GM23338 (cell line): ENCODE data around the gene FOXL1. TPM values are rescaled to one million over a fixed set of nuclear protein-coding genes. Genes with fewer than 3 reads are reported as not detected.

ENCODE experiments used
- ATAC-seq: fragments of 200-7000 bp; cut with Tn5 transposase; 3 replicates; pipeline ENCODE4 v1.9.1; 2020
- DNase-seq: peaks from one replicate; pipeline ENCODE4 v3.0.0-alpha.2; 2015; ENCODE audit warnings: low spot score
- H2AFZ ChIP-seq: fragments of 200-600 bp; sonication (generic); 2 replicates; pipeline ENCODE4 v1.8.0; 2016; ENCODE audit warnings: antibody characterized with exemption, mild to moderate bottlenecking, moderate library complexity
- H3F3A ChIP-seq: fragments of 200-600 bp; sonication (generic); replicated peaks from 2 replicates; pipeline ENCODE4 v1.8.0; 2017; ENCODE audit warnings: antibody characterized with exemption, mixed run types, low read depth
- H3K27ac ChIP-seq: fragments of 200-600 bp; sonication (generic); 2 replicates; pipeline ENCODE4 v1.6.1; 2016; ENCODE audit warnings: low read depth
- H3K27me3 ChIP-seq: fragments of 200-600 bp; sonication (generic); 2 replicates; pipeline ENCODE4 v1.8.0; 2016; ENCODE audit warnings: mild to moderate bottlenecking, mixed run types, moderate library complexity; ENCODE audit not compliant: insufficient read depth
- H3K36me3 ChIP-seq: fragments of 200-600 bp; sonication (generic); 2 replicates; pipeline ENCODE4 v1.8.0; 2016; ENCODE audit warnings: mild to moderate bottlenecking; ENCODE audit not compliant: insufficient read depth
- H3K4me1 ChIP-seq: fragments of 200-600 bp; sonication (generic); 2 replicates; pipeline ENCODE4 v1.8.0; 2016; ENCODE audit warnings: mild to moderate bottlenecking, moderate library complexity; ENCODE audit not compliant: insufficient read depth
- H3K4me2 ChIP-seq: fragments of 200-600 bp; sonication (generic); 2 replicates; pipeline ENCODE4 v1.7.1; 2017; ENCODE audit warnings: mixed run types
- H3K4me3 ChIP-seq: fragments of 200-600 bp; sonication (generic); 2 replicates; pipeline ENCODE4 v1.6.1; 2016; ENCODE audit warnings: mixed run types
- H3K79me2 ChIP-seq: fragments of 200-600 bp; sonication (generic); replicated peaks from 2 replicates; pipeline ENCODE4 v1.8.0; 2017; ENCODE audit warnings: mild to moderate bottlenecking; ENCODE audit not compliant: insufficient read depth
- H3K9me2 ChIP-seq: fragments of 200-600 bp; sonication (generic); 2 replicates; pipeline ENCODE4 v1.8.0; 2017; ENCODE audit not compliant: insufficient read depth
- H4K20me1 ChIP-seq: fragments of 200-600 bp; sonication (generic); replicated peaks from 2 replicates; pipeline ENCODE4 v1.8.0; 2017; ENCODE audit warnings: mild to moderate bottlenecking; ENCODE audit not compliant: insufficient read depth
- H3K27ac Mint-ChIP-seq: 2 replicates; pipeline ENCODE4 v1.8.0; 2020; ENCODE audit warnings: inconsistent platforms, mild to moderate bottlenecking, moderate library complexity, mixed read lengths
- H3K27me3 Mint-ChIP-seq: 3 replicates; pipeline ENCODE4 v1.8.0; 2022; ENCODE audit warnings: low read depth, mild to moderate bottlenecking, moderate library complexity, mixed read lengths, inconsistent platforms; ENCODE audit not compliant: insufficient read depth, poor library complexity
- H3K36me3 Mint-ChIP-seq: 3 replicates; pipeline ENCODE4 v1.8.0; 2021; ENCODE audit warnings: low read depth, mild to moderate bottlenecking, inconsistent platforms, moderate library complexity, mixed read lengths
- H3K4me1 Mint-ChIP-seq: 3 replicates; pipeline ENCODE4 v1.8.0; 2020; ENCODE audit warnings: mild to moderate bottlenecking, inconsistent platforms, mixed read lengths
- H3K4me3 Mint-ChIP-seq: 3 replicates; pipeline ENCODE4 v1.8.0; 2021; ENCODE audit warnings: moderate library complexity, mild to moderate bottlenecking, inconsistent platforms, mixed read lengths
- H3K9me3 Mint-ChIP-seq: 3 replicates; pipeline ENCODE4 v1.8.0; 2020; ENCODE audit warnings: moderate library complexity, mild to moderate bottlenecking, inconsistent platforms, mixed read lengths
- CREB1 ChIP-seq: fragments of 250-450 bp; sonication (Bioruptor Pico); IDR thresholded peaks from 2 replicates; pipeline ENCODE4 v1.5.0; 2020; ENCODE audit warnings: low read depth, mild to moderate bottlenecking, moderate library complexity
- ETS1 ChIP-seq: IDR thresholded peaks from 2 replicates; pipeline ENCODE4 v1.6.1; 2016; ENCODE audit warnings: antibody characterized with exemption
- EZH2 ChIP-seq: fragments of 200-600 bp; sonication (generic); IDR thresholded peaks from one replicate; pipeline ENCODE4 v1.8.0; 2017; ENCODE audit warnings: antibody characterized with exemption, mild to moderate bottlenecking, low read depth; ENCODE audit not compliant: unreplicated experiment
- EZH2phosphoT487 ChIP-seq: fragments of 200-600 bp; sonication (generic); IDR thresholded peaks from one replicate; pipeline ENCODE4 v1.8.1; 2018; ENCODE audit warnings: antibody characterized with exemption; ENCODE audit not compliant: unreplicated experiment
- JUNB ChIP-seq: IDR thresholded peaks from one replicate; pipeline ENCODE4 v1.6.1; 2016; ENCODE audit warnings: antibody characterized with exemption; ENCODE audit not compliant: unreplicated experiment
- NANOG ChIP-seq: IDR thresholded peaks from 2 replicates; pipeline ENCODE4 v1.6.1; 2016; ENCODE audit warnings: antibody characterized with exemption, borderline replicate concordance
- POLR2AphosphoS5 ChIP-seq: IDR thresholded peaks from 2 replicates; pipeline ENCODE4 v1.6.1; 2016; ENCODE audit warnings: antibody characterized with exemption, low read depth
- REST ChIP-seq: IDR thresholded peaks from one replicate; pipeline ENCODE4 v1.6.1; 2018; ENCODE audit warnings: antibody characterized with exemption; ENCODE audit not compliant: unreplicated experiment
- STAT1 ChIP-seq: IDR thresholded peaks from one replicate; pipeline ENCODE4 v1.6.1; 2016; ENCODE audit warnings: antibody characterized with exemption; ENCODE audit not compliant: unreplicated experiment
- ZNF114 ChIP-seq: fragments of 250-450 bp; sonication (Bioruptor Pico); IDR thresholded peaks from 2 replicates; pipeline ENCODE4 v1.5.0; 2020; ENCODE audit warnings: mild to moderate bottlenecking, moderate library complexity
- ZNF331 ChIP-seq: fragments of 250-450 bp; sonication (Bioruptor Pico); IDR thresholded peaks from 2 replicates; pipeline ENCODE4 v1.5.0; 2020; ENCODE audit warnings: low read depth, mild to moderate bottlenecking, moderate library complexity
- ZNF462 ChIP-seq: fragments of 250-450 bp; sonication (Bioruptor Pico); IDR thresholded peaks from 2 replicates; pipeline ENCODE4 v1.5.0; 2020; ENCODE audit warnings: mild to moderate bottlenecking, moderate library complexity
- polyA plus RNA-seq: library from polyadenylated mRNA; unstranded; fragments of >200 nt; fragmentation: Nextera tagmentation; extraction: Ambion mirVana; gene quantifications from 2 replicates; pipeline ENCODE4 v1.2.1, GENCODE V29; 2016
- total RNA-seq: library from RNA; depleted of rRNA; stranded (reverse); fragments of >200 nt; shearing (Covaris generic); gene quantifications from 2 replicates; pipeline ENCODE4 v1.2.3, GENCODE V29; 2014
- TF ChIP-seq, protein P1 (sequence below), 2 experiments: fragments of 200-600 bp in 1 of 2; sonication (generic) in 1 of 2; conservative IDR thresholded peaks; 2 replicates each; pipeline versions ENCODE4 v1.5.1 to v1.6.1; 2016 to 2017; ENCODE audit warnings: antibody characterized with exemption in 2 of 2, low read depth in 2 of 2, mild to moderate bottlenecking in 2 of 2, moderate library complexity in 1 of 2

The FOXL1 gene
- total and polyA plus RNA-seq, 2 experiments from 2014 or later = 0.31 TPM; not detected in 1

DNA sequence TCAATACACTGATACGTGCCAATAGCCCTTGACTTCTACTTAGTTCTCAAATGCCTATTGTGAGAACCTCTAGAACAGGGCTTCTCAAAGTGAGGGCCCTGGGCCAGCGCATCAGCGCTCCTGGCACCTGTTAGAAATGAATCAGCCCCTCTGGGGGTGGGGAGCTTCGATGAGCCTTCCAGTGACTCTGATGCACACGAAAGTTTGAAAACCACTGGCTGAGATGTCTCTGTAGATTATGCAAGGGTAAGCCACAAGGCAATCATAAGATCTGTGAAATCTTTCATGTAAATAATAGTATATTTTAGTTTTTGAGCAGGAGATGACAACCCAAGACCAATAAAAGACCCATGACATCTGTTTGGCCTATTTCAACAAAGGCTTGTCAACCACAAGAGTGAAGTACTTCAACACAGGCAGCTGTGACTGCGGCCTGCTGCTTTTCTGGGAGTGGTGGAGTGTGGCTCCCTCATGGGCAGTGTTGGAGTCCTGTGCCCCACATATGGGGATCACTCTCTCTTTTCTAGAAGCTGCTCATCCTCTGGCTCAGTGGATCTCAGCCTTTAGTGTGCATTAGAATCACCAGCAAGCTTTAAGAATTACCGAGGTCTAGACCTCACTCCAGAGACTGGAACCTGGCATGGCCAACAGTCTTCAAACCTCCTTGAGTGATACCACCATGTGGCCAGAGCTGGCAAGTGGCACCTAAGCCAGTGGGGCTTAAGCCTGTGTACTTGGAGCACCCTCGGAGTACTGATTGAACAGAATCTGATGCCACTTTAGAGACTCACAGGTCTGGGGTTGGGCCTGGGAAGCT, 29.1 kb upstream of the FOXL1 start:
- Histone ChIP-seq H3K4me1 (no peaks in the 10 kb centered on the region), H2AFZ (no peak overlapping the region), H3K4me3 (no peak overlapping the region), H3K36me3 (peaks cover 4% of the 10 kb centered on the region; the same call in 1 of the 2 replicates), H3F3A (no peaks in the 10 kb centered on the region), H3K79me2 (no peaks in the 10 kb centered on the region), H4K20me1 (no peaks in the 10 kb centered on the region), H3K27me3 (no peaks in the 10 kb centered on the region), H3K9me2 (peaks cover 2% of the 10 kb centered on the region; the same call in 1 of the 2 replicates), H3K27ac (no peak overlapping the region), H3K4me2 (no peak overlapping the region)
- Mint-ChIP-seq H3K27me3 (no peaks in the 10 kb centered on the region), H3K9me3 (0 out of 3 replicates have a peak, but pooled peaks cover 4% of the 10 kb centered on the region), H3K4me1 (peaks cover 4% of the 10 kb centered on the region), H3K4me3 (no peak overlapping the region), H3K27ac (no peak overlapping the region), H3K36me3 (peaks cover 6% of the 10 kb centered on the region)
- DNase-seq (no peak), ATAC-seq (no peak)
- TF ChIP-seq EZH2 (no peak), REST (no peak), ZNF462 (CRISPR knock-in tag) (no peak), NANOG (no peak), JUNB (no peak), ETS1 (no peak), CREB1 (CRISPR knock-in tag) (no peak), POLR2AphosphoS5 (no peak), ZNF114 (CRISPR knock-in tag) (no peak), STAT1 (no peak), EZH2phosphoT487 (no peak), ZNF331 (CRISPR knock-in tag) (no peak)
- TF ChIP-seq, protein P1, sequence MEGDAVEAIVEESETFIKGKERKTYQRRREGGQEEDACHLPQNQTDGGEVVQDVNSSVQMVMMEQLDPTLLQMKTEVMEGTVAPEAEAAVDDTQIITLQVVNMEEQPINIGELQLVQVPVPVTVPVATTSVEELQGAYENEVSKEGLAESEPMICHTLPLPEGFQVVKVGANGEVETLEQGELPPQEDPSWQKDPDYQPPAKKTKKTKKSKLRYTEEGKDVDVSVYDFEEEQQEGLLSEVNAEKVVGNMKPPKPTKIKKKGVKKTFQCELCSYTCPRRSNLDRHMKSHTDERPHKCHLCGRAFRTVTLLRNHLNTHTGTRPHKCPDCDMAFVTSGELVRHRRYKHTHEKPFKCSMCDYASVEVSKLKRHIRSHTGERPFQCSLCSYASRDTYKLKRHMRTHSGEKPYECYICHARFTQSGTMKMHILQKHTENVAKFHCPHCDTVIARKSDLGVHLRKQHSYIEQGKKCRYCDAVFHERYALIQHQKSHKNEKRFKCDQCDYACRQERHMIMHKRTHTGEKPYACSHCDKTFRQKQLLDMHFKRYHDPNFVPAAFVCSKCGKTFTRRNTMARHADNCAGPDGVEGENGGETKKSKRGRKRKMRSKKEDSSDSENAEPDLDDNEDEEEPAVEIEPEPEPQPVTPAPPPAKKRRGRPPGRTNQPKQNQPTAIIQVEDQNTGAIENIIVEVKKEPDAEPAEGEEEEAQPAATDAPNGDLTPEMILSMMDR (conservative IDR thresholded peaks at IDR 0.05; ENCODE audit: low read depth in 2 of 2) = no peak
